Right atrium auricular region (tissue), 2 donors: ENCODE measurements around the gene AHCYL2. TPM values are rescaled to one million over a fixed set of nuclear protein-coding genes. Genes with fewer than 3 reads are reported as not detected.

Experiments
- total RNA-seq, 2 donors: library from RNA; depleted of rRNA; stranded (reverse); fragments of >200 nt; gene quantifications; one replicate each; pipeline ENCODE4 v1.1.0, GENCODE V29; 2016

The AHCYL2 gene
- total RNA-seq, 2 donors from 2014 or later = 5.6 to 6.5 TPM

Other genes starting within 250 kb of the AHCYL2 start
- 10 to 100 TPM; 23.5 to 23.6 TPM for gene TNPO3, start 169.9 kb upstream of the AHCYL2 start, total RNA-seq
- gene TSPAN33, start 80.3 kb upstream of the AHCYL2 start, total RNA-seq = 10 to 100 TPM in 1 of 2 donors, 1 to 10 TPM in 1; 9.8 to 11.1 TPM
- gene SMO, start 36.4 kb upstream of the AHCYL2 start, total RNA-seq = 1 to 10 TPM; 4.7 to 9.9 TPM
- 10 to 100 TPM in 1 of 2 donors, 1 to 10 TPM in 1; 8.5 to 11.3 TPM for gene STRIP2, start 209.4 kb downstream of the AHCYL2 start, total RNA-seq